ENCODE results near the gene RPP30.
"Not testable (repeated sequence)": the region's sequence is repeated elsewhere in the genome, so short reads cannot be mapped to it uniquely, and the experiment has no call there.

Gene RPP30

DNA sequence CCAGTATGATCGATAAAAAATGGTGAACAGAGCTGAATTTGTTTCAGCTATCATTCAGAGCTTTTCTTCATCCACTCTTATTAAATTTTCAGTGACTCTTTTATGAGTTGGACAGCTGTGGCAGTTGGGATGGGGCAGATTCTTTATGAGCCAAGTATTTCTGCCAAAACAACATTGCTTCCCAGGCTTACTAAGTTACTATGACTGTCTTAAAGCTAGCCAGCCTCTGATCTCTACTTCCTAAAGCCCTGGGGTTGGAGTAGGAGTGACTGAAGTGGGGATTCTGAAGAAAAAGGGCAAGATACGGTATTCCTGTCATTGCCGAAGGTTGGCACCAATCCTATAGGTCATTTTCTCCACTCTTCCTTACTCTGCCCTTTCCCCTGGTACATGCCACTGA is 12.7 kb downstream of the RPP30 start:
- H3K4me3 ChIP-seq (replicated peaks; ENCODE audit: low read depth, low read length), result no peak overlapping the region
- TF ChIP-seq, protein P1, sequence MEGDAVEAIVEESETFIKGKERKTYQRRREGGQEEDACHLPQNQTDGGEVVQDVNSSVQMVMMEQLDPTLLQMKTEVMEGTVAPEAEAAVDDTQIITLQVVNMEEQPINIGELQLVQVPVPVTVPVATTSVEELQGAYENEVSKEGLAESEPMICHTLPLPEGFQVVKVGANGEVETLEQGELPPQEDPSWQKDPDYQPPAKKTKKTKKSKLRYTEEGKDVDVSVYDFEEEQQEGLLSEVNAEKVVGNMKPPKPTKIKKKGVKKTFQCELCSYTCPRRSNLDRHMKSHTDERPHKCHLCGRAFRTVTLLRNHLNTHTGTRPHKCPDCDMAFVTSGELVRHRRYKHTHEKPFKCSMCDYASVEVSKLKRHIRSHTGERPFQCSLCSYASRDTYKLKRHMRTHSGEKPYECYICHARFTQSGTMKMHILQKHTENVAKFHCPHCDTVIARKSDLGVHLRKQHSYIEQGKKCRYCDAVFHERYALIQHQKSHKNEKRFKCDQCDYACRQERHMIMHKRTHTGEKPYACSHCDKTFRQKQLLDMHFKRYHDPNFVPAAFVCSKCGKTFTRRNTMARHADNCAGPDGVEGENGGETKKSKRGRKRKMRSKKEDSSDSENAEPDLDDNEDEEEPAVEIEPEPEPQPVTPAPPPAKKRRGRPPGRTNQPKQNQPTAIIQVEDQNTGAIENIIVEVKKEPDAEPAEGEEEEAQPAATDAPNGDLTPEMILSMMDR (IDR thresholded peaks at IDR 0.05; ENCODE audit: low read depth, low read length, missing control alignments), result no peak
- DNase-seq (ENCODE audit: extremely low read depth, low read depth), result no peak

DNA sequence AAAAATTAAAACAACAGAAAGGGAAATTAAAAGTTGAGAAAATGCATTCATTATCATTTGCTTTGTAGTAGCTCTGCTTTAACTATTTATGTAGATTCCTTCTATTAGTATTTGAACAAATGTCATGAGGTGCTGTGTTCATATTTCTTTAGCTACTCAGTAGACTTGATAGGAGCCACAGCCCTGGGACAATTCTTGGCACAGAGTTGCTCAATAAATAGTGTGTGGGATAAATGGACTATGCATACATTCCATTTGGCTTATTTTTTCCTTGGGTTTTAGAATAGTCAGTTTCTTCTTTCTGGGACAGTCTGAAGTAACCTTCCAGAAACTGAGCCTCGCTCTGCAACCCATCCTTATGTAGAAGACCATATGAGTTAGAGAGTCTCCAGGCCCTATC is 13.4 kb downstream of the RPP30 start:
- no peak for DNase-seq (ENCODE audit: extremely low read depth, low read depth)
- TF ChIP-seq, protein P1 (IDR thresholded peaks at IDR 0.05; ENCODE audit: low read depth, low read length, missing control alignments), result no peak
- no peak overlapping the region for H3K4me3 ChIP-seq (replicated peaks; ENCODE audit: low read depth, low read length)

DNA sequence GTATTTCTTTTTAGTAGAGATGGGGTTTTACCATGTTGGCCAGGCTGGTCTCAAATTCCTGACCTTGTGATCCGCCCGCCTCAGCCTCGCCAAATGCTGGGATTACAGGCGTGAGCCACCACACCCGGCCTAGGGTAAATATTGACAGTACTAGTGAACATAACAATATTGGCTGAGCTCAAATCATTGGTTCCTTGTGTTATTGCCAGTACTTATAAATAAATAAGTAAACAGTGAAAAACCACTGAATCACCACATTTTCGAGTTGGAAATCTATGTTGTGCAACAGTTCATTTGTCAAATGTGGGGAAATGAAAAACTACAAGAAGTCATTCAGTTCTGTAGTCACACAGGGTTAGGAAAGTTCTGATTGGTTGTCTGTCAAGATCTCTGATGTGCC is 15.8 kb downstream of the RPP30 start:
- TF ChIP-seq, protein P1 (IDR thresholded peaks at IDR 0.05; ENCODE audit: low read depth, low read length, missing control alignments), result no peak
- DNase-seq (ENCODE audit: extremely low read depth, low read depth), result no peak
- no peak overlapping the region for H3K4me3 ChIP-seq (replicated peaks; ENCODE audit: low read depth, low read length)

DNA sequence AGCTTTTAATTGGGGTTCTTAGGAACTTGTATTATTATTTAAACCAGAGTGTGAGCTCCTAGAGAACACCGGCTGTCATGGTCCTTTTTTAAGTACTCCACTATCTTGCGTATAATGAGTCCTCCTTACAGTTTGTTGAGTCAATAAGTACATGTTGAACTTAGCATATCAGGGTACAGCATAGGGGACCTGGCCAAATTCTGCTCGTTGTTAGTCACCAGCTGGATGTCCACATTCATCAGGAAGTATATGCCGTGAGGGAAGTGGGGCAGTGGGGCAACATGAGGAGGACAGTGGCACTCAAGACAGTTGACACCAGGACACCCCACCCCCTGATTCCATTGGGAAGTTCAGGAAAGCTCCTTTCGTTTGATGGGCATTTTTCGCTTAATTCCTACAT is 16.6 kb downstream of the RPP30 start:
- no peak for DNase-seq (ENCODE audit: extremely low read depth, low read depth)
- H3K4me3 ChIP-seq (replicated peaks; ENCODE audit: low read depth, low read length), result no peak overlapping the region
- TF ChIP-seq, protein P1 (IDR thresholded peaks at IDR 0.05; ENCODE audit: low read depth, low read length, missing control alignments), result no peak

DNA sequence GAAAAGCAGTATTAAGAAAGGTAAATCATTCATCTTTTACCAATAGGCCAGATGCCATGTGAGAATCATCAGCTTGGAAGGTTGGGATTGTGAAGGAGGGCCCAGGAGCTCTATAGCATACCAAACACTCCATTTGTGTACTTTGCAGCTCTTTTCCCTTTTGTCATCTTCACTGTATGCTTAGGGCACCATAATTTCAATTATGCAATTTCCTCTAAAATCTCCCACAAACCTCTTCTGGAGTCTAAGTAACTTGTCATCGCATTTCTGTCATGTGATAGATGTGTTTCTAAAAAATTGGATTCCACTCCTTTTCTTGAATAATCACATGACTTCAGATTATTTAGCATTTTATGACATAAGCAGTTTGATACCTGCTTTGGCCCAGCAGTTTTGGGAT is 17.9 kb downstream of the RPP30 start:
- H3K4me3 ChIP-seq (replicated peaks; ENCODE audit: low read depth, low read length), result no peak overlapping the region
- no peak for DNase-seq (ENCODE audit: extremely low read depth, low read depth)
- TF ChIP-seq, protein P1 (IDR thresholded peaks at IDR 0.05; ENCODE audit: low read depth, low read length, missing control alignments), result no peak

DNA sequence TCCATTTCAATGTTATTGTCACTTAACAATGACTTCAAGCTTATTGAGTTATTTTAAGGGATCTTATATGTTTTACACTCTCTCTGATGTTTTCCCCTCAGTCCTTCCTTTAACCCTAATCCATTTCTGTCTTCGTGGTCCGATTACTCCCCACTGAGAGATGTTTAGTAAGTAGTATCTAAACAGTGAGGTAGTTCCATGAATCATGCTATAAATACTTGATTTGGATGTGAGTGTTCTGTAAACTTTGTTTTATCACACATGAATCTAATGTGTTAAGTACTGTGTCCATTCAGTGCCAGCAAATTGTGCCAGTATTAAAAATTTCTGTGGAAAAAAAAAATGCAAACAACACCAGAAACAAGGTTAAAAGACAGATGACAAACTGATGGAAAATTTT is 18.6 kb downstream of the RPP30 start:
- DNase-seq (ENCODE audit: extremely low read depth, low read depth), result no peak
- TF ChIP-seq, protein P1 (IDR thresholded peaks at IDR 0.05; ENCODE audit: low read depth, low read length, missing control alignments), result no peak
- no peak overlapping the region for H3K4me3 ChIP-seq (replicated peaks; ENCODE audit: low read depth, low read length)

DNA sequence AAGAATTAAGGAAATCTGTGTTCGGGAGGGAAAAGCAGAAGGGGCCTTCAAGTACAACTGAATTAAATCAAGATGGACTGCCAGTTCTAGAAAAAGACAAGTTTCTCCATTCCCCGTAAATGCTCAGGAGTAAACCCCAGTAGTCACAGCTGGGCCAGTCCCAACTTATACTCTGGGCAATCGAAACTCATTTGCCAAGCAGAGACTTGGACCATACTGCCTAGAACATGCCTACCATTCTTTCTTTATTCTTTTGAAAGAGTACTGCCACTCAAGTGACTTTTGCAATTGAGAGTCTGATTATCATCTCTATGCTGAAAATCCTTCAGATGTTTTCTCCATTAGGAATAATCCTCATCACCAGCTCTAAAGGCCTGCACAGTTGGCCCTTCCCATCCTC is 21.4 kb downstream of the RPP30 start:
- no peak for DNase-seq (ENCODE audit: extremely low read depth, low read depth)
- H3K4me3 ChIP-seq (replicated peaks; ENCODE audit: low read depth, low read length), result no peak overlapping the region
- TF ChIP-seq, protein P1 (IDR thresholded peaks at IDR 0.05; ENCODE audit: low read depth, low read length, missing control alignments), result no peak

DNA sequence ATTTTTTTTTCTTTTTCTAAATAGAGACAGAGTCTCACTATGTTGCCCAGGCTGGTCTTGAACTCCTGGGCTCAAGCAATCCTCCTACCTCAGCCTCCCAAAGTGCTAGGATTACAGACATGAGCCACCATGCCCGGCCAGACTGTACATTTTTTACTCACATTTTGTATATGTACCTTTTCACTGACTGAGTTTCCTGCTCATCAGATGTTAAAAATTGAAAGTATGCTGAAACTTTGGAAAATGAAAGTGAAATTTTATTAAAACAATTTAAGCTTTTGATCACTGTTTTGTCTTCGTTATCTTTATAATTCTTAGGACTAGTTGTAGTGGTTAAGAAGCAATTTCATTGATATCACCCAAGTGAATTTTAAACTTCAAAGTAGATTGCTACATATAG is 25.1 kb downstream of the RPP30 start:
- not testable (repeated sequence) for H3K4me3 ChIP-seq (replicated peaks; ENCODE audit: low read depth, low read length); DNase-seq (ENCODE audit: extremely low read depth, low read depth)
